AG09319 (cell line): Measurements from ENCODE around the gene NEIL1.
"Not testable (repeated sequence)": the region's sequence is repeated elsewhere in the genome, so short reads cannot be mapped to it uniquely, and the experiment has no call there.

Experiments used
- DNase-seq: peaks from one replicate; pipeline ENCODE4 v3.0.0-alpha.2; 2010; ENCODE audit warnings: low read depth; ENCODE audit errors: extremely low read depth
- TF ChIP-seq, protein P1 (sequence below): IDR thresholded peaks from 2 replicates; pipeline ENCODE4 v1.5.1; 2011; ENCODE audit warnings: low read depth, mild to moderate bottlenecking, inconsistent platforms, low read length, moderate library complexity

Gene NEIL1, protein sequence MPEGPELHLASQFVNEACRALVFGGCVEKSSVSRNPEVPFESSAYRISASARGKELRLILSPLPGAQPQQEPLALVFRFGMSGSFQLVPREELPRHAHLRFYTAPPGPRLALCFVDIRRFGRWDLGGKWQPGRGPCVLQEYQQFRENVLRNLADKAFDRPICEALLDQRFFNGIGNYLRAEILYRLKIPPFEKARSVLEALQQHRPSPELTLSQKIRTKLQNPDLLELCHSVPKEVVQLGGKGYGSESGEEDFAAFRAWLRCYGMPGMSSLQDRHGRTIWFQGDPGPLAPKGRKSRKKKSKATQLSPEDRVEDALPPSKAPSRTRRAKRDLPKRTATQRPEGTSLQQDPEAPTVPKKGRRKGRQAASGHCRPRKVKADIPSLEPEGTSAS

DNA sequence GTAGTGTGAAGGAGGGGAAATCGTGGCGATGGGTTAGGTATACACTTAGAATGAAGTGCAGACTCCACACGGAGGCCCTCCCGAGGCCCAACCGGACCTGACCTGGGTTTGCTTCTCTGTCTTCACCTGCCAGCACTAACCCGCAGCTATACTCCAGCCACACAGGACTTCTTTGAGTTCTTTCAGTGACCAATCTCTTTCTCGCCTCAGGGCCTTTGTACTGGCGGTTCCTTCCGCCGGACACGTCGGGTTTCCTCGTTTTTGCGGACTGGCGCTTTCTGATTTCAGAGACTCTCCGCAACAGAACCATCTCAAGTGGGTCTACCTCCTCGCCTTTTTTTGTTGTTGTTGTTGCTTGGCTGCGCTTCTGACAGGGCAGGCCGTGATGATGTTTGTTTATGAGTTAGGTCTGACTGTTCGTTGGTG lies at the start of gene NEIL1:
TSS of gene NEIL1 (plus strand) at position 244 of the 426 bp plus-strand sequence. CDS start 1,867 bp downstream, outside the sequence.
- DNase-seq: no peak
- TF ChIP-seq, protein P1, sequence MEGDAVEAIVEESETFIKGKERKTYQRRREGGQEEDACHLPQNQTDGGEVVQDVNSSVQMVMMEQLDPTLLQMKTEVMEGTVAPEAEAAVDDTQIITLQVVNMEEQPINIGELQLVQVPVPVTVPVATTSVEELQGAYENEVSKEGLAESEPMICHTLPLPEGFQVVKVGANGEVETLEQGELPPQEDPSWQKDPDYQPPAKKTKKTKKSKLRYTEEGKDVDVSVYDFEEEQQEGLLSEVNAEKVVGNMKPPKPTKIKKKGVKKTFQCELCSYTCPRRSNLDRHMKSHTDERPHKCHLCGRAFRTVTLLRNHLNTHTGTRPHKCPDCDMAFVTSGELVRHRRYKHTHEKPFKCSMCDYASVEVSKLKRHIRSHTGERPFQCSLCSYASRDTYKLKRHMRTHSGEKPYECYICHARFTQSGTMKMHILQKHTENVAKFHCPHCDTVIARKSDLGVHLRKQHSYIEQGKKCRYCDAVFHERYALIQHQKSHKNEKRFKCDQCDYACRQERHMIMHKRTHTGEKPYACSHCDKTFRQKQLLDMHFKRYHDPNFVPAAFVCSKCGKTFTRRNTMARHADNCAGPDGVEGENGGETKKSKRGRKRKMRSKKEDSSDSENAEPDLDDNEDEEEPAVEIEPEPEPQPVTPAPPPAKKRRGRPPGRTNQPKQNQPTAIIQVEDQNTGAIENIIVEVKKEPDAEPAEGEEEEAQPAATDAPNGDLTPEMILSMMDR: no peak

DNA sequence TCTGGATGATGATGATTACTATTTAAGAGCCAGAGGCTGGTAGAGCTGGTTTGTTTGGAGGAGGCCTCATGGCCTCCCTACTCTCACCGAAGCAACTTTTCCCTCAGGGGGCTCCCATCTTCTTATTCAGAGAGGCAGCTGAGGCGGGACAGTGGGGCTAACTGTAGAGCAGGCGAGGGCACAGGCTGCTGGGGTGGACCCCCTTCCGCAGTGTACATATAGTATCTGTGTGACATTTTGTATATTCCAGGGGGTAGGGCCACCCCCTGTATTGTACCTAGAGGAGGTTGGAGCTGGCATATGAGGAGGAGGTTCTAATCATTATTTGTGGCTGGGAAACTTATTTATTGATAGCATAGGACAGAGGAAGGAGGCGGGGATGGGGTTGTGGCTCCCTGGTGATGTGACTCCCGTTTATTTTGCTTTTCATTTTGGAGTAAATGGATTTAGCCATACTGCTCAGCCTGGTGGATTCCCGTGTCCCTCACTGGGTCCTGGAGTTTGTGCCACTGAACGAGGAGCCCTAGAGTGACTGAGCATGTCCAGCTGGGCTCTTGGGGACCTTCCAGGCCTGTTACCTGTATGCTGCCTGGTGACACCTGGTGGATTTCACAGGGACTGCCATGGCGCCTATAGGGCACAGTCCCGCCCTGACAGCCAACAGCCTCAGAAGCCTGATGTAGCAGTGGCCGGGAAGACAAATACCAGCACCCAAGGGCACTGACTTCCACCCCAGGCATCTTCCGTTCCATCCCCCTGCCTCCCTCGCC lies 48.1 kb upstream of the NEIL1 start:
- not testable (repeated sequence) for DNase-seq

DNA sequence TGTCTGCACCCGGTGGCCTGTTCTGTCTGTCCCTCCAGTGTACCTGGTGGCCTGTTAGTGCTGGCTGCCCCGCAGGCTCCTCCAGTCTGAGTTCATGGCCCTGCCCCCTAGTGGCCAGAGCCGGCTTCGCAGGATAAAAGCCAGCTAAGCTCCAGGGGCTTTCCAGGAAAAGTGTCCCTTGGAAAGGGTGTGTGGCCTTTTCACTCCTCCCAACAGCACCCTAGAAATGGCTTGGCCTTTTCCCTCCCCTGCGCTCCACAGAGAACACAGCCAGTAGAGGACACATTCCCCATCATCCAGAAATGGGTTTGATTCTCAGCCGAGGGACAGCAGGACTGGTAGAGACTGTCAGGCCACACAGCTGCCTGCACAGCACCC lies 47.5 kb upstream of the NEIL1 start:
- TF ChIP-seq, protein P1: peak; percentile 32
- DNase-seq: not testable (repeated sequence)

DNA sequence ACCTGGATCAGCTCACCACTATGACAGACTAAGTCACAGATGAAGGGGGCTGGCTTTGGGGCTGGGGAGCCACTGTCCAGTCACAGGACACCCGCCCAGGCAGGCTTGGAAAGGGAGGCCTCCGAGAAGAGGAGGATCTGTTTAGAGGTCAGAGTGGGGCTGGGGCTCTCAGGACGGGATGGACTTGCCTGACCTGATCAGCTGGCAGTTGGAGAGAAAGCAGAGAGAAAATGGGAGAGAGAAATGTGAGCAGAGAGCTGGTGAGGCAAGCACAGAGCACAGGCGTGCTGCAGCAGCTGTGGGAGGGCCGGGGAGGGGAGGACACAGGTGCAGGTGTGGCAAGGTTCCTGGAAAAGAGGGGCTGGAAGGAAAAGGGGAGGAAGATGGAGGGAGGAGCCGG lies 46.8 kb upstream of the NEIL1 start:
- not testable (repeated sequence) for DNase-seq

DNA sequence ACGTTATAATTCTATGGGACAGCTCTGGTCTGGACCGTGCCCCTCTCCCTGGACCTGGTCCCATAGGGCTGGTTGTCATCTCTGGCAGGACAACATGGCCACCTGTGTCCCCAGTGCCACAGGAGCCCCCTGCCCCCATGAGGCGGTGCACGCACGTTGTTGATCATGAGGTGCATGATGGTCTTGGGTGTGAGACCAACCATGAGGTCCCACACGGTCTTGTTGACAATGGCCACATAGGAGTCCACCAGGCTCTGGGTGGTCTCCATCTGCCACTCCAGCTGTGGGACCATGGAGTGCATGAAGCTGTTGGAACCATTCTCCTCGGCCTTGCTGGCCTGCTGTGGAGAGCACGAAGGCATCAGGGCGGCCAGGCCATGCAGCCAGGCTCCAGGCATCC lies 44.5 kb upstream of the NEIL1 start:
- TF ChIP-seq, protein P1: no peak
- DNase-seq: no peak

DNA sequence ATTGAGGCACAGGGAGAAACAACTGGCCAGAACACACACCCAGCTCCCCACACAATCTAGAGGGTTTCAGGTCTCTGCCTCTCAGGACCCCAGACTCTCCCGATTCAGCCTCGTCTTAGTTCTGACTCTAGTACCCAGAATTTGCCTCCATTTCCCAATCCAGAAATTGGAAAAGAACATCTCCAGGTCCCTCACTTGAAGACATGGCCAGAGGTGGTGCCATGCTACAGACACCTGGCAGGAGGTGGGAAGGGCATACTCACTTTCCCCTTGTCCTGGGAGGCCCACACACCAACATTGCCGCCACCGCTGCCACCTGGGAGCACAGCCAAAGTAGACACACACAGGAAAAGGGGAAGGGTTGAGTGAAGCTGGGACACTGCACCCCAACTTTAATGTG lies 44.1 kb upstream of the NEIL1 start:
- DNase-seq: not testable (repeated sequence)

DNA sequence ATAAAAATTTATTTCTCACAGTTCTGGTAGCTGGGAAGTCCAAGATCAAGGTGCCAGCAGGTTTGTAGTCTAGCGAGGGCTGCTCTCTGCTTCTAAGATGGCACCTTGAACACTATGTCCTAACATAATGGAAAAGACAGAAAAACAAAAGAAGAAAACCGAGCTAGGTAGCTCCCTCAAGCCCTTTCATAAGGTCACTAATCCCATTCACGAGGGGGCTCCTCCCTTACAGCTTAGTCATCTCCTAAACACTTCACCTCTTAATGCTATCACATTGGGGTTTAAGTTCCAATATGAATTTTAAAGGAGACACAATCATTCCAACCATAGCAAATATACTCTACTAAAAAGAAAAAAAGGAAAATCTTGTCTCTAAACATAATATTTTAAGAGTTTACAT lies 40.7 kb upstream of the NEIL1 start:
- TF ChIP-seq, protein P1: no peak
- DNase-seq: no peak

DNA sequence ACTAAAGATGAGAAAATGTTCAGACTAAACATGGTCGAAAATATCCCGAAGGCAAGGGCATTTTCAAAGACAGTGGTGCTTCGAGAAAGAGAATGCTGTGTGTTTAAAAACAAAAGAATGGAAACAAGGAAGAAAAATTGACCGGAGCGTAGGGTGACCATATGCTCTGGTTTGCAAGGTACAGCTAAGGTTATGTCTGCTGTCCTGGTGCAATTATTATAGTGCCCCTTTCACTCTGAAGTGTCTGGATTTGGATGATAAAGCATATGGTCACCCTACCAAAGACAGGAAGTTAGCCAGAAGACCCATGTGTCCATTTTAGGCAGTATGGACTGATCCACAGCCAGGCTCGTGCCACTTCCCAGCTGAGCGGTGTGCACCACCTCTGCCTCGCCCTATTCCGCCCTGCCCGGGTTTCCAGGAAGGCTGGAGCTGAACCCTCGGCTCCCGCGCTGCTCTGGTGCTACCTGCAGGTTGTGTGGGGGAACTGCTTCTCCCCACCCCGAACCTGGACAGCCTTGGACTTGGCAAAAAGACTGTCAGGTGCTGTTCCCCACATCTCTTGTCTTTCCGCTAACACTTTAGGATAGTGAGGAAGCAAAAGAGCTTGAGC lies 39.0 kb upstream of the NEIL1 start:
- TF ChIP-seq, protein P1: peak; percentile 13
- DNase-seq: no peak

DNA sequence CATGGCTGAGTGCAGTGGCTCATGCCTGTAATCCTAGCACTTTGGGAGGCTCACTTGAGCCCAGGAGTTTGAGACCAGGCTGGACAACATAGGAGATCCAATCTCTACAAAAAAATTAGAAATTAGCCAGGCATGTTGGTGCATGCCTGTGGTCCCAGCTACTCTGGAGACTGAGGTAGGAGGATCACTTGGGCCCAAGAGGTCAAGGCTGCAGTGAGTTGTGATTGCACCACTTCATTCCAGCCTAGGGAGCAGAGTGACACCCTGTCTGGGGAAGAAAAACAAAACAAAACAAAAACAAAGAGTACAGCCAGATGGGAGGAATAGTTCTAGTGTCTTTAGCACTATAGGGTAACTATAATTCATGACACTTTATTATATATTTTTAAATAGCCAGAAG lies 37.1 kb upstream of the NEIL1 start:
- TF ChIP-seq, protein P1: no peak
- no peak for DNase-seq

DNA sequence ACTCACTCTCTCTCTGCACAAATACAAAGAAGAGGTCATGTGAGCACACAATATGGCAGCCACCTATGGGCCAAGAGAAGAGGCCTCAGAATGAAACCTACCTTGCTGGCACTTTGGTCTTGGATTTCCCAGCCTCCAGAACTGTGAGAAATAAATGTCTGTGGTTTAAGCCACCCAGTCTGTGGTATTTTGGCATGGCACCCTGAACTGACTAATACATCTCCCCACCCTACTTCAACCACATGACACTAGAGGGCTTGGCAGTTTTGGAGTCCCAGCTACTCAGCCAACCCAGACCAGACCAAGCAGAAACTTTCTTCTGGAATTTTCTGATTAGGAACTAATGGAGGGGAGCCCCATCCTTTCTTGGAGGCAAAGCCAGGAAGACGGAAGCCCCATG lies 34.3 kb upstream of the NEIL1 start:
- DNase-seq: not testable (repeated sequence)
